Measurements from ENCODE around the gene RRP1.

DNA sequence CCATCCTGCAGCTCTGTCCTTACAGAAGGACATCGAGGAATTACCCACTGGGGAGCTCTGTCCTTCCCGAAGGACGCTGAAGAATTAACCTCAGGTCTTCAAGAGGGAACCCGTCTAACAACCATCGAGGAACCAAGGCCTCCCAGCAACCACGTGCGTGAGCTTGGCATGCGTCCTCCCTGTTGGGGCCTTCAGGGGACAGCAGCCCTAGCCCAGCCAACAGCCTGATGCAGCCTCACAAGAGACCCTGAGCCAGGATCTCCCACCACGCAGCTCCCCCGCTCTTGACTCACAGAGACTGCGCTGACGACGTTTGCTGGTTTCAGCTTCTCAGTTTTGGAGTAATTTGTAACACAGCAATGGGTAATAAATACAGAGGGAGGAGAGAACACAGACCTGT lies 56.0 kb downstream of the RRP1 start:
- TF ChIP-seq, protein P1, sequence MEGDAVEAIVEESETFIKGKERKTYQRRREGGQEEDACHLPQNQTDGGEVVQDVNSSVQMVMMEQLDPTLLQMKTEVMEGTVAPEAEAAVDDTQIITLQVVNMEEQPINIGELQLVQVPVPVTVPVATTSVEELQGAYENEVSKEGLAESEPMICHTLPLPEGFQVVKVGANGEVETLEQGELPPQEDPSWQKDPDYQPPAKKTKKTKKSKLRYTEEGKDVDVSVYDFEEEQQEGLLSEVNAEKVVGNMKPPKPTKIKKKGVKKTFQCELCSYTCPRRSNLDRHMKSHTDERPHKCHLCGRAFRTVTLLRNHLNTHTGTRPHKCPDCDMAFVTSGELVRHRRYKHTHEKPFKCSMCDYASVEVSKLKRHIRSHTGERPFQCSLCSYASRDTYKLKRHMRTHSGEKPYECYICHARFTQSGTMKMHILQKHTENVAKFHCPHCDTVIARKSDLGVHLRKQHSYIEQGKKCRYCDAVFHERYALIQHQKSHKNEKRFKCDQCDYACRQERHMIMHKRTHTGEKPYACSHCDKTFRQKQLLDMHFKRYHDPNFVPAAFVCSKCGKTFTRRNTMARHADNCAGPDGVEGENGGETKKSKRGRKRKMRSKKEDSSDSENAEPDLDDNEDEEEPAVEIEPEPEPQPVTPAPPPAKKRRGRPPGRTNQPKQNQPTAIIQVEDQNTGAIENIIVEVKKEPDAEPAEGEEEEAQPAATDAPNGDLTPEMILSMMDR (conservative IDR thresholded peaks at IDR 0.05): no peak
- no peak for TF ChIP-seq ZFX (IDR thresholded peaks at IDR 0.05)

All from C4-2B (cell line).